Thoracic aorta (tissue), 2 donors: ENCODE measurements around the gene HSPB1. TPM values are rescaled to one million over a fixed set of nuclear protein-coding genes. Genes with fewer than 3 reads are reported as not detected.

Experiments
- ATAC-seq: fragments of 150-250 bp; one replicate; pipeline ENCODE4 v1.8.0; 2017; ENCODE audit warnings: low read depth; ENCODE audit not compliant: insufficient number of reproducible peaks, low FRiP score
- DNase-seq: peaks from one replicate; pipeline ENCODE4 v3.0.0-alpha.2; 2020; ENCODE audit warnings: low spot score
- H3K27ac ChIP-seq, 2 donors: fragments of 200-600 bp; sonication (generic); 1 replicate in 1 of 2; 2 replicates in 1 of 2; pipeline ENCODE4 v1.5.1; 2016; ENCODE audit warnings: mild to moderate bottlenecking in 2 of 2, moderate library complexity in 2 of 2
- H3K27me3 ChIP-seq: fragments of 200-600 bp; sonication (generic); replicated peaks from 2 replicates; pipeline ENCODE4 v1.6.0; 2016; ENCODE audit warnings: mild to moderate bottlenecking; ENCODE audit not compliant: insufficient read depth
- H3K36me3 ChIP-seq: fragments of 200-600 bp; sonication (generic); one replicate; pipeline ENCODE4 v1.5.1; 2016
- H3K4me1 ChIP-seq, 2 donors: fragments of 200-600 bp; sonication (generic); 1 replicate in 1 of 2; 2 replicates in 1 of 2; pipeline versions ENCODE4 v1.5.1 to v1.6.0; 2016; ENCODE audit warnings: low read depth in 2 of 2, mild to moderate bottlenecking in 1 of 2; ENCODE audit not compliant: control insufficient read depth in 1 of 2
- H3K4me3 ChIP-seq: fragments of 200-600 bp; sonication (generic); 2 replicates; pipeline ENCODE4 v1.5.1; 2016; ENCODE audit warnings: mild to moderate bottlenecking
- H3K9me3 ChIP-seq: fragments of 200-600 bp; sonication (generic); 2 replicates; pipeline ENCODE4 v1.5.1; 2016
- total RNA-seq, 2 donors: library from RNA; depleted of rRNA; stranded (reverse); fragments of >200 nt; gene quantifications; one replicate each; pipeline versions ENCODE4 v1.1.0 to v1.2.3, GENCODE V29; 2016
- TF ChIP-seq, protein P1 (sequence below): fragments of 200-600 bp; sonication (generic); IDR thresholded peaks from one replicate; pipeline ENCODE4 v1.5.1; 2019; ENCODE audit warnings: antibody characterized with exemption

Gene HSPB1
- total RNA-seq, 2 donors from 2014 or later: 1,835 to 2,623 TPM

DNA sequence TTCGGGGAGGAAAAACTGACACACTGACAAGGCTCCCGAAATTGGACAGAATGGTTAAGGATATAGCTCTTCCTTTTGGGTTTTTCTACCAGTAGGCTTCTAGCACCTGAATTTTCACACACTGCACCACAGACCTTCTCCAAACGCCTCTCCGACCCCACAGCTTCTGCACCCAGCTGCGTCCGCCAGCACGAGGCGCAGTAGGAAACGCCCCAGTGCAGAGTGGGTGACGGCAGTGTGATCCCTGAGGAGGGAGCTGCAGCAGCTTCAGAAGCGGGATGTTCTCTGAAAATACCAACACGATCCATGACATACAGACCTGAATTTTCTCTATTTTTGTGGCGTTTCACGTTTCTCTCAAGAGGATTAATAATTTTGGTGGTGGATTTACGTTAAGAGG lies 25.9 kb downstream of the HSPB1 start:
- Histone ChIP-seq H3K36me3 (peaks cover 17% of the 10 kb centered on the region), H3K4me3 (no peak overlapping the region), H3K27ac (no peak overlapping the region), H3K27me3 (no peaks in the 10 kb centered on the region), H3K9me3 (no peaks in the 10 kb centered on the region), H3K4me1 (peaks cover 26 to 65% of the 10 kb centered on the region in 2 donors)
- TF ChIP-seq, protein P1, sequence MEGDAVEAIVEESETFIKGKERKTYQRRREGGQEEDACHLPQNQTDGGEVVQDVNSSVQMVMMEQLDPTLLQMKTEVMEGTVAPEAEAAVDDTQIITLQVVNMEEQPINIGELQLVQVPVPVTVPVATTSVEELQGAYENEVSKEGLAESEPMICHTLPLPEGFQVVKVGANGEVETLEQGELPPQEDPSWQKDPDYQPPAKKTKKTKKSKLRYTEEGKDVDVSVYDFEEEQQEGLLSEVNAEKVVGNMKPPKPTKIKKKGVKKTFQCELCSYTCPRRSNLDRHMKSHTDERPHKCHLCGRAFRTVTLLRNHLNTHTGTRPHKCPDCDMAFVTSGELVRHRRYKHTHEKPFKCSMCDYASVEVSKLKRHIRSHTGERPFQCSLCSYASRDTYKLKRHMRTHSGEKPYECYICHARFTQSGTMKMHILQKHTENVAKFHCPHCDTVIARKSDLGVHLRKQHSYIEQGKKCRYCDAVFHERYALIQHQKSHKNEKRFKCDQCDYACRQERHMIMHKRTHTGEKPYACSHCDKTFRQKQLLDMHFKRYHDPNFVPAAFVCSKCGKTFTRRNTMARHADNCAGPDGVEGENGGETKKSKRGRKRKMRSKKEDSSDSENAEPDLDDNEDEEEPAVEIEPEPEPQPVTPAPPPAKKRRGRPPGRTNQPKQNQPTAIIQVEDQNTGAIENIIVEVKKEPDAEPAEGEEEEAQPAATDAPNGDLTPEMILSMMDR: no peak
- no peak for ATAC-seq
- DNase-seq: no peak

DNA sequence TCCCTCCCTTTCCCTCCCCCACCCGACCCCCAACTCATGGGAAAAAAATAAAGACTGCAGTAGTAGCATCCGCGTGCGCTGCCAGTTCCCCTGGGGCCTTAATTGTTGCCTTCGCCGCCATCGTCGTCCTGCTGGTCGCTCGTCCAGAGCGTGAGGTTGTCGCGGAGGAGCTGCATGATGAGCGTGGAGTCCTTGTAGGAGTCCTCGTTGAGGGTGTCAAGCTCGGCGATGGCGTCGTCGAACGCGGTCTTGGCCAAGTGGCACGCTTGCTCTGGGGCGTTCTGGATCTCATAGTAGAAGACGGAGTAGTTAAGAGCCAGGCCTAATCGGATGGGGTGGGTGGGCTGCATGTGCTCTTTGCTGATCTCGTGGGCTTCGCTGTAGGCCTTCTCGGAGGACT lies 27.0 kb downstream of the HSPB1 start:
- Histone ChIP-seq H3K36me3 (peaks cover 17% of the 10 kb centered on the region), H3K27ac (no peak overlapping the region), H3K4me1 (peaks cover 33 to 65% of the 10 kb centered on the region in 2 donors), H3K9me3 (no peaks in the 10 kb centered on the region), H3K27me3 (no peaks in the 10 kb centered on the region), H3K4me3 (no peak overlapping the region)
- ATAC-seq: no peak
- no peak for DNase-seq
- TF ChIP-seq, protein P1: no peak

DNA sequence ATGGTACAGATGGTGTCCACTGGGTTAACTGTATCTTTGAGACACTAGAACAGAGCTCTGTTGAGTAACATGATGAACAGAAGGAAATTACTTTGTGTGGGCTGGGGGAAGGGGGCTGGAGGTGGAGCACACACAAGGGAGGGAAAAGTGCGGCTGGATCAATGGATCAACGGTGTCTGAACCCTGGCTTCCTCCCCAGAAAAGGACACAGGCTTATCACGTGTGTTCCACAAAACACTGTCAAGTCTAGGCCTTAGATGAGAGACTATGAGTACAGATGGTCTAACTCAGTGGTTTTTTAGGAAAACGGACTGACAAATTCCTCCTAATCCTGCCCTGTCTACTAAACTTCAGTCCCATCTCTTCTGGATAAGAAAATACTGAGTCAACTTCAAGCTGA lies 27.8 kb downstream of the HSPB1 start:
- Histone ChIP-seq H3K4me1 (peaks cover 28 to 63% of the 10 kb centered on the region in 2 donors), H3K27me3 (no peaks in the 10 kb centered on the region), H3K9me3 (no peaks in the 10 kb centered on the region), H3K4me3 (no peak overlapping the region), H3K36me3 (peaks cover 17% of the 10 kb centered on the region), H3K27ac (no peak overlapping the region)
- ATAC-seq: no peak
- TF ChIP-seq, protein P1: no peak
- DNase-seq: no peak

DNA sequence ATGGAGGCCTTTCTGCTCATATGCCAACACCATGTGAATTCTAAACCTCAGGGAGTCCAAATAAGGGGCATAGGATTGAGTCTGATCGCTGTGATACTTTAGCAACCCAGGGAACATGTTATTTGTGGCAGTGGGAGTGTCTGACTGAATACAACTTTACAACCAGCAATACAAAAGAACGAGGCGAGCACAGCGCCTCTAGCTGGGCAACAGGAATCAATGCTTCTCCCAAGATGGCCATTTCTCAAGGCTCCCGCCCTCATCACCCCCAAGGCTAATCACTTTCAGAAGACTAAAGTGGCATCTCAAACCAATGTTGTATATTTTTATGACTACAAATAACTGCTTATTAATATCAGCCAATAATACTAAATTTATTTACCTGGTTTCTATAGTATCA lies 28.2 kb downstream of the HSPB1 start:
- H3K4me1 ChIP-seq: peaks cover 24 to 62% of the 10 kb centered on the region in 2 donors
- H3K4me3 ChIP-seq: no peak overlapping the region
- H3K27ac ChIP-seq: no peak overlapping the region
- TF ChIP-seq, protein P1: no peak
- no peaks in the 10 kb centered on the region for H3K9me3 ChIP-seq
- H3K27me3 ChIP-seq: no peaks in the 10 kb centered on the region
- ATAC-seq: no peak
- H3K36me3 ChIP-seq: peaks cover 17% of the 10 kb centered on the region
- no peak for DNase-seq

DNA sequence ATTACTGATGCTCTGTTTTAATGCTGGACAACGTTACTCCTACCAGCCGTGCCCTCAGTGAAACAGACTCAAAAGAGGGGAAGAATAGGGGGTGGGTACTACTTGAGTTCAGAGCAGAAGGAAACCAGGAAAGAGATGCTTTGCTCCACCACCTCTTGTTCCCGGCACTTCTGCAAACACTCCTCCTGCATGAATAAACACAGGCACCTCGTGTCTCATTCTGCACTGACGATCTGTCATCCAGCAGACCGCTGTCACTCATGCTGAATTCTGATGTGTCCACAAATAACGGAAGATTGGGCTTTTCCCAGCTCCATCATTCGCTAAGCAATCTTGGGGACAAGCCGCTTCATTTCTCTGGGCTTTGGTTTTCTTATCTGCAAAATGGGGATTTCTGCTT lies 29.6 kb downstream of the HSPB1 start:
- ATAC-seq (no peak), DNase-seq (no peak)
- Histone ChIP-seq H3K36me3 (peaks cover 17% of the 10 kb centered on the region), H3K9me3 (no peaks in the 10 kb centered on the region), H3K27me3 (no peaks in the 10 kb centered on the region), H3K4me1 (peaks cover 28 to 56% of the 10 kb centered on the region in 2 donors), H3K27ac (no peak overlapping the region), H3K4me3 (no peak overlapping the region)
- TF ChIP-seq, protein P1: no peak
